Spleen (tissue), 7 donors: ENCODE results near the gene GRIN3B.

Source experiments
- CTCF ChIP-seq, 11 experiments: fragments of 200-600 bp in 7 of 11; fragments of 450-650 bp in 4 of 11; sonication (generic) in 4 of 11; IDR thresholded peaks in 8 of 11; conservative IDR thresholded peaks in 3 of 11; 1 replicate in 7 of 11; 2 replicates in 4 of 11; pipeline versions ENCODE4 v1.4.0 to v1.8.0; 2016 to 2021; ENCODE audit warnings: antibody characterized with exemption in 11 of 11, inconsistent platforms in 4 of 11, mild to moderate bottlenecking in 1 of 11
- POLR2AphosphoS5 ChIP-seq, 3 donors: sonication (generic); formaldehyde crosslinking; IDR thresholded peaks; one replicate each; pipeline ENCODE4 v1.5.1; 2017; ENCODE audit warnings: antibody characterized with exemption in 3 of 3
- donor health status: DM: no; HTN: no; CAD: no; lungs with moderate emphysema.
- donor health status: DM: no; HTN: no; CAD: no.
- donor health status: DM: no; HTN: no; CAD: no.

GRCh38 chr19:956766-957440 lies 43.3 kb upstream of the GRIN3B start:
- no peak for TF ChIP-seq CTCF (IDR thresholded peaks at IDR 0.05 in 8 of 11, conservative IDR thresholded peaks at IDR 0.05 in 3 of 11)
- no peak for TF ChIP-seq POLR2AphosphoS5 (IDR thresholded peaks at IDR 0.05)
